Measurements from ENCODE around the gene PIGM.
"Not testable (repeated sequence)": the region's sequence is repeated elsewhere in the genome, so short reads cannot be mapped to it uniquely, and the experiment has no call there.

PIGM gene

DNA sequence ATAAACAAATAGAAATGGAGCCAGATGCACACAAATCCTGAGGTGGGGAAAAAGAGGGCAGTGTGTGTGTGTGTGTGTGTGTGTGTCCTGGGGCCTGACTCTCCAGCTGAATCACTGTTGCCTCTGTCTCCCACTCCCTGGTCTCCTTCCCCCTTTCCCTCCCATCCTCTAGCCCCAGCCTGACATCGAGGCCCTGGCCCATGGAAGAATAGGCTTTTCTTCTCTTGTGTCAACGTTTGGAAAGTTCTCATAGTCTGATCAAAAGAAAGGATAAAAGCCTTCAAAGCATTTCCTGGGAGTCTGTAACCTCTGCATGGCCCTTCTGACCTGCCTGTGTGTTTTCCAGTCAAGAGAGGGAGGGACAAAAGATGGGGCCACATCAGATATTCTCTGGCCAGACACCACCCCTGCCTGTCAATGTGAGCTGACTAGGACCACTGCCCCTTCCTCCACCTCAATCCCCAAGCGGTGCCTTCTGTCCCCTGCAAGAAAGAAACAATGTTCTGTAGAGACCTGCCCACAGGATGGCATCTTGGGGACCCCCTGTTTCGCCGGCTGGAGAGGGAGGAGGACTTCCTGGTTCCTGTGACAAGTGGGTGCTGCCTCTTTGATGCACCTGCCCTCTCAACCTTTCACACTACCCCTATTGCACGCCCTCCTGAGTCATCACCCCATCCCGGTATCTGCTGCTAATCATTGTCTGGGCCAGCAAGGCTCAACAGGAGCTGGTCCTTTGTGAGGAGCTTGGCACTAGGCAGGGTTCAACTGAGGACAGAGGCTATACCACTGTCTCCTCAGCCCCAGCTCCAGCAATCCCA, 22.0 kb upstream of the PIGM start:
- H3K27me3 ChIP-seq: peaks cover 59% of the 10 kb centered on the region
- H3K9me3 ChIP-seq: no peaks in the 10 kb centered on the region
- no peaks in the 10 kb centered on the region for H3K4me1 ChIP-seq
- TF ChIP-seq, protein P1, sequence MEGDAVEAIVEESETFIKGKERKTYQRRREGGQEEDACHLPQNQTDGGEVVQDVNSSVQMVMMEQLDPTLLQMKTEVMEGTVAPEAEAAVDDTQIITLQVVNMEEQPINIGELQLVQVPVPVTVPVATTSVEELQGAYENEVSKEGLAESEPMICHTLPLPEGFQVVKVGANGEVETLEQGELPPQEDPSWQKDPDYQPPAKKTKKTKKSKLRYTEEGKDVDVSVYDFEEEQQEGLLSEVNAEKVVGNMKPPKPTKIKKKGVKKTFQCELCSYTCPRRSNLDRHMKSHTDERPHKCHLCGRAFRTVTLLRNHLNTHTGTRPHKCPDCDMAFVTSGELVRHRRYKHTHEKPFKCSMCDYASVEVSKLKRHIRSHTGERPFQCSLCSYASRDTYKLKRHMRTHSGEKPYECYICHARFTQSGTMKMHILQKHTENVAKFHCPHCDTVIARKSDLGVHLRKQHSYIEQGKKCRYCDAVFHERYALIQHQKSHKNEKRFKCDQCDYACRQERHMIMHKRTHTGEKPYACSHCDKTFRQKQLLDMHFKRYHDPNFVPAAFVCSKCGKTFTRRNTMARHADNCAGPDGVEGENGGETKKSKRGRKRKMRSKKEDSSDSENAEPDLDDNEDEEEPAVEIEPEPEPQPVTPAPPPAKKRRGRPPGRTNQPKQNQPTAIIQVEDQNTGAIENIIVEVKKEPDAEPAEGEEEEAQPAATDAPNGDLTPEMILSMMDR (IDR thresholded peaks at IDR 0.05; ENCODE audit: low read depth, low read length): no peak
- no peak for DNase-seq
- no peaks in the 10 kb centered on the region for H3K36me3 ChIP-seq
- no peak overlapping the region for H3K4me3 ChIP-seq (ENCODE audit: low read depth, low read length)

DNA sequence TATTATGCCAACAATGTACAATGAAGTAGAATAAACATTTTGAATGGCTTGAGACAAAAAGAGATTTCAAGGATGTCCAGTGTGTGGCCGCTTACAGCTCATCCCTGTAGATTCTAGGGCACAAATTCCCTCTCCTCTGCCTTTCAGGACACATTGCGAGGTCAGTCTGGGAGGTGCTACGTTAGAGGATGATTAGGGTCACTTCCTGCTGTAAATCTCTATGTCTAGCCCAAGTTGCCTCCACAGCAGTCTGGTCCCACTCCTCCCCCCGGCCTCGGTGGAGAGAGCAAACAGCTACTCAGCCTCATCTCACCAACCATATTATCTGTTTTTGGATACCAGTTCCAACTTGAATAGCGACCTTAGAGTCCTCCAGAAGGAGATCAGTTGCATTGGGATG, 21.1 kb upstream of the PIGM start:
- Histone ChIP-seq H3K27me3 (peaks cover 65% of the 10 kb centered on the region), H3K4me1 (no peaks in the 10 kb centered on the region), H3K4me3 (ENCODE audit: low read depth, low read length) (no peak overlapping the region), H3K9me3 (no peaks in the 10 kb centered on the region), H3K36me3 (no peaks in the 10 kb centered on the region)
- no peak for DNase-seq
- TF ChIP-seq, protein P1 (IDR thresholded peaks at IDR 0.05; ENCODE audit: low read depth, low read length): no peak

- peaks cover 49% of the 10 kb centered on the region for H3K27me3 ChIP-seq
- peaks cover 5% of the 10 kb centered on the region; the same call in 1 of the 2 replicates for H3K4me1 ChIP-seq
- no peak for DNase-seq
Observed at GRCh38 chr1:160050619-160051018, 18.8 kb upstream of the PIGM start.

GRCh38 chr1:160050182-160050581, 18.4 kb upstream of the PIGM start:
- H3K36me3 ChIP-seq; H3K9me3 ChIP-seq; DNase-seq; H3K4me3 ChIP-seq (ENCODE audit: low read depth, low read length); H3K4me1 ChIP-seq: not testable (repeated sequence)
- peaks cover 45% of the 10 kb centered on the region for H3K27me3 ChIP-seq

More at GRCh38 chr1:160050619-160051018, 18.8 kb upstream of the PIGM start:
- Histone ChIP-seq H3K36me3 (no peaks in the 10 kb centered on the region), H3K4me3 (ENCODE audit: low read depth, low read length) (no peak overlapping the region), H3K9me3 (no peaks in the 10 kb centered on the region)
- TF ChIP-seq, protein P1 (IDR thresholded peaks at IDR 0.05; ENCODE audit: low read depth, low read length): no peak

DNA sequence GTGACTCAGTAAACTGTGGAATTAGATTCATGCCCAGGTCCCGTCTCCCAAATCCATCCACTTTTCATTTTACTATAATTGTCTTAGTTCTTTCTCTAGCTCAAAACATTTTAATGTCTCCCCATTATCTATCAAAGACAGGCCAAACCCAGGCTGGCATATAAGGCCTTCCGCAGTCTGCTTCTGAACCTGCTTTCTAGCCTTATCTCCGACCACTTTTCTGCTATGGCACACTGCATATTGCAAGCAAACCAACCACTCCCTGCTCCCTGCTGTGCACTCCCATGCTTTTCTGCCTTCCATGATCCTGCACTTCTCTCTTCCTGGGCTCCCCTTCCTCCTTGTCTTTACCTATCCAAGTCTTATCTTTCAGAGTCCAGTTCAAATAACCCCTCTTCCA, 17.3 kb upstream of the PIGM start:
- TF ChIP-seq, protein P1 (IDR thresholded peaks at IDR 0.05; ENCODE audit: low read depth, low read length): no peak
- peaks cover 38% of the 10 kb centered on the region for H3K27me3 ChIP-seq
- no peak overlapping the region for H3K4me3 ChIP-seq (ENCODE audit: low read depth, low read length)
- no peak for DNase-seq
- peaks cover 5% of the 10 kb centered on the region; the same call in 1 of the 2 replicates for H3K4me1 ChIP-seq
- H3K36me3 ChIP-seq: no peaks in the 10 kb centered on the region
- H3K9me3 ChIP-seq: no peaks in the 10 kb centered on the region

- Histone ChIP-seq H3K27me3 (peaks cover 32% of the 10 kb centered on the region), H3K9me3 (no peaks in the 10 kb centered on the region), H3K4me1 (peaks cover 5% of the 10 kb centered on the region; the same call in 1 of the 2 replicates), H3K36me3 (no peaks in the 10 kb centered on the region), H3K4me3 (ENCODE audit: low read depth, low read length) (no peak overlapping the region)
- TF ChIP-seq, protein P1 (IDR thresholded peaks at IDR 0.05; ENCODE audit: low read depth, low read length): no peak
- DNase-seq: no peak
Observed at GRCh38 chr1:160048335-160048734, 16.5 kb upstream of the PIGM start.

Data from BE2C (cell line).